ENCODE measurements around the gene ZP2. TPM values are rescaled to one million over a fixed set of nuclear protein-coding genes. Genes with fewer than 3 reads are reported as not detected.

ZP2 gene
- total RNA-seq, 1 donor from 2014 or later, result 4.1 TPM

DNA sequence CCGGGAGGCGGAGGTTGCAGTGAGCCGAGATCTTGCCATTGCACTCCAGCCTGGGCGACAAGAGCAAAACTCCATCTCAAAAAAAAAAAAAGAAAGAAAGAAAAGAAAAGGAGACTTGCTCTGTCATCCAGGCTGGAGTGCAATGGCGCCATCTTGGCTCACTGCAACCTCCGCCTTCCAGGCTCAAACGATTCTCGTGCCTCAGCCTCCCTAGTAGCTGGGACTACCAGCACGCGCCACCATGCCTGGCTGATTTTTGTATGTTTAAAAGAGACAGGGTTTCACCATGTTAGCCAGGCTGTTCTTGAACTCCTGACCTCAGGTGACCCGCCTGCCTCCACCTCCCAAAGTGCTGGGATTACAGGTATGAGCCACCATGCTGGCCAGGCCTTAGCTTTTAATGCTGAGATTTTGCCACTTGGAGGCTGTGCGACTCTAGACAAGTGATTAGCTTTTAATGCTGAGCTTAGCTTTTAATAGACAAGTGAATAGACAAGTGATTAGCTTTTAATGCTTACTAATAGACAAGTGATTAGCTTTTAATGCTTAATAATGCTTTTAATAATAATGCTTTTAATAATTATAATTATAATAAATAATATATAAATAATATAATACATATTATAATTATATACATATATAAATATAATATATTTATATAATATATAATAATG lies 43.3 kb downstream of the ZP2 start:
- Mint-ChIP-seq H3K36me3 (ENCODE audit: low read depth, unreplicated experiment) (peaks cover 16% of the 10 kb centered on the region), H3K27me3 (ENCODE audit: unreplicated experiment) (no peaks in the 10 kb centered on the region), H3K9me3 (ENCODE audit: unreplicated experiment) (no peaks in the 10 kb centered on the region), H3K4me3 (ENCODE audit: unreplicated experiment) (no peak overlapping the region), H3K4me1 (ENCODE audit: unreplicated experiment) (no peaks in the 10 kb centered on the region), H3K27ac (ENCODE audit: unreplicated experiment) (no peak overlapping the region)
- DNase-seq (ENCODE audit: low spot score), result no peak
- no peak for TF ChIP-seq CTCF (IDR thresholded peaks at IDR 0.05; ENCODE audit: unreplicated experiment)

DNA sequence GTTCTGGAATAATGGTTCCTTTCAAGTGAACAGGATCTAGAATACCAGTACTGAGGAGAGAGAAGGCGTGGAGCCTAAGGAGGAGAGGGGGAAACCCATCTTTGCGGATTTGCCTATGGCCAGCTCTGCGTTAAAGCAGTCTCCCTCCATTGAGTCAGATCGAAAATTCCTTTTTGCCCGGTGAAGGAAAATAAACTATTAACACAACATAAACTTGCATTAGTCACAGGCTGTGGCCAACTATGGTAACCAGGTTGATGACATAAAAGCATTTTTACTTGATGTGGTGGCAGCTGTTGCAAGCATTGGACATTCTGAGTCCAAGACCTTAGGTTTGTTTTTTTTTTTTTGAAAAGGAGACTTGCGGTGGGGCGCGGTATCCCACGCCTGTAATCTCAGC lies 44.0 kb downstream of the ZP2 start:
- no peak for DNase-seq (ENCODE audit: low spot score)
- no peaks in the 10 kb centered on the region for H3K4me1 Mint-ChIP-seq (ENCODE audit: unreplicated experiment)
- no peak overlapping the region for H3K4me3 Mint-ChIP-seq (ENCODE audit: unreplicated experiment)
- H3K9me3 Mint-ChIP-seq (ENCODE audit: unreplicated experiment), result no peaks in the 10 kb centered on the region
- H3K27ac Mint-ChIP-seq (ENCODE audit: unreplicated experiment), result no peak overlapping the region
- H3K36me3 Mint-ChIP-seq (ENCODE audit: low read depth, unreplicated experiment), result peaks cover 15% of the 10 kb centered on the region
- no peak for TF ChIP-seq CTCF (IDR thresholded peaks at IDR 0.05; ENCODE audit: unreplicated experiment)
- H3K27me3 Mint-ChIP-seq (ENCODE audit: unreplicated experiment), result no peaks in the 10 kb centered on the region

DNA sequence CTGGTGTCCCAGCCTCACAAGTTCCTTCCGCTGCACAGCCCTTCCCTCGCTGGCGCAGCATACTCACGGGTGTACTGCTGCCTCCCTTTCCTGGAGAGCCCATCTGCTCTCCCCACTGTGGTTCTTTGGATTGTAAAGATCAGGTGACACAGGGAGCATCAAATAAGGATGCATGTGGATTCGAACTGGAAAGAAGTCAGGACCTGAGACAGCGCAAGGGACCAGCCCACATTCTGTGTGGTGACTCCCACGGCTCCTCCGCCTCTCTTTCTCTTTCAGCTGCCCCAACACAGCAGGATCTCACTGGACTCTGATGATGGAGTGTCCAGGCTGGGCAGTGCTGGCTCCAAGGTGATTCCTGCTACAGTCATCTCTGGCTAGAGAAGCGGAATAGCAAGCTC lies 44.8 kb downstream of the ZP2 start:
- Mint-ChIP-seq H3K27ac (ENCODE audit: unreplicated experiment) (no peak overlapping the region), H3K4me1 (ENCODE audit: unreplicated experiment) (no peaks in the 10 kb centered on the region), H3K36me3 (ENCODE audit: low read depth, unreplicated experiment) (peaks cover 15% of the 10 kb centered on the region), H3K9me3 (ENCODE audit: unreplicated experiment) (no peaks in the 10 kb centered on the region), H3K27me3 (ENCODE audit: unreplicated experiment) (no peaks in the 10 kb centered on the region), H3K4me3 (ENCODE audit: unreplicated experiment) (no peak overlapping the region)
- TF ChIP-seq CTCF (IDR thresholded peaks at IDR 0.05; ENCODE audit: unreplicated experiment), result no peak
- no peak for DNase-seq (ENCODE audit: low spot score)

GRCh38 chr16:21164521-21165168 lies 46.7 kb downstream of the ZP2 start:
- Mint-ChIP-seq H3K27ac (ENCODE audit: unreplicated experiment) (no peak overlapping the region), H3K27me3 (ENCODE audit: unreplicated experiment) (no peaks in the 10 kb centered on the region), H3K4me3 (ENCODE audit: unreplicated experiment) (no peak overlapping the region), H3K9me3 (ENCODE audit: unreplicated experiment) (no peaks in the 10 kb centered on the region), H3K4me1 (ENCODE audit: unreplicated experiment) (no peaks in the 10 kb centered on the region), H3K36me3 (ENCODE audit: low read depth, unreplicated experiment) (peaks cover 10% of the 10 kb centered on the region)
- TF ChIP-seq CTCF (IDR thresholded peaks at IDR 0.05; ENCODE audit: unreplicated experiment), result no peak
- no peak for DNase-seq (ENCODE audit: low spot score)

- no peak for TF ChIP-seq CTCF (IDR thresholded peaks at IDR 0.05; ENCODE audit: unreplicated experiment)
- DNase-seq (ENCODE audit: low spot score), result no peak
- no peak overlapping the region for H3K27ac Mint-ChIP-seq (ENCODE audit: unreplicated experiment)
- peaks cover 10% of the 10 kb centered on the region for H3K36me3 Mint-ChIP-seq (ENCODE audit: low read depth, unreplicated experiment)
- H3K4me3 Mint-ChIP-seq (ENCODE audit: unreplicated experiment), result no peak overlapping the region
- H3K27me3 Mint-ChIP-seq (ENCODE audit: unreplicated experiment), result no peaks in the 10 kb centered on the region
- H3K4me1 Mint-ChIP-seq (ENCODE audit: unreplicated experiment), result no peaks in the 10 kb centered on the region
- no peaks in the 10 kb centered on the region for H3K9me3 Mint-ChIP-seq (ENCODE audit: unreplicated experiment)
Observed at GRCh38 chr16:21163576-21163975, 47.8 kb downstream of the ZP2 start.

Measured in endothelial cell (in vitro differentiated cells).